ENCODE measurements around the gene PDIA4.

GRCh38 chr7:149028346-149029109 lies at the start of gene PDIA4:
- TF ChIP-seq CTCF (IDR thresholded peaks at IDR 0.05; ENCODE audit: insufficient read depth, low read depth, low read length) (no peak), EZH2 (IDR thresholded peaks at IDR 0.05; ENCODE audit: insufficient read depth, low read length) (no peak)
